G401.6 (cell line): Measurements from ENCODE around the gene ALG3.
A peak's percentile ranks its signal among the peaks of the same experiment; 100 is the strongest.
"Not testable (repeated sequence)": the region's sequence is repeated elsewhere in the genome, so short reads cannot be mapped to it uniquely, and the experiment has no call there.

Experiments used
- FAIRE-seq: peaks from 2 replicates; lab custom pipeline; 2012; peaks lifted over from hg19 to GRCh38; lab: Jason Lieb, UNC

Gene ALG3

DNA sequence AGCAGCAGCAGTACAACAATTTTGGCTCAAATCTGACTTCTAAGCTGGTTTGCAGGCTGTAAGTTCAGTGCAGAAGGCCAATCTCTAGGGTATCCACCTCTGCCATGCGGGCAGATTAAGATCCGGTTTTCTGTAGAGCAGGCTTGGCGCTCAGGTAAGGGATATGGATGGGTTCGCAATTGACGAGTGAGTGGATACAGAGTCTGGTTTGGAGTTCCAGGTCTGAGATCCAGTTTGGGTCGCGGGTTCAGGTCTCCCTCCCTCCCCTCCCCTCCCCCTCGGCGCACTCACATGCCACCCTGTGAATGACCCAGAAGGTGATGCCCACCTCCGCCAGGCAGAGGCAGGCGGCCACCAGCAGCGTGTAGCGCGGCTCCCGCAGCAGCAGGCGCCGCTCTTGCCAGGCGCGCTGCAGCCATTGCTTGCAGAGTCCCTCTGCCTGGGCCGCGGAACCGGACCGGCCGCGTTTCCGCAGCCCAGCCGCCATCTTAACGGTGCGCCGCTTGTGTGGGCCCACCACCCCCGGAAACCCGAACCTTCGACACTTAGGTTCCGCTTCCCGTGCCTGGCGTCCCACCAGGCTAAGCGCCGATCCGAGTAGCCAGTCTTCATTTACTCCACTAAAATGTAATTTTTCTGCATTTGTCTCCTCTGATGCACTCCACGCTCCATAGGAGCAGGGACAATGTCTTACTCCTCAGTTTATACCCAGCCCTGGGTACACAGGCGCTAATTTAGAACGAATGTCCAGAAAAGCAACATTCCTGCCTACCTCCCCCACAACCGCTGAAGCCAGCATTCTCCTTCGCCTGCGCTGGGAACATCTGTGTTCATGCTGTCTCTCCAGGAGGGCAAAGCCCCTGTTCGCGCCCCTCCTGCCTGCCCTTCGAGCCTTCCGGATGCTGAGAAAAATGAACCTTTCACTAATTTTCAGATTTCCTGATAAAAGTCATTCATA, at the start of gene ALG3:
ALG3 (minus strand) TSS at position 509 of the 958 bp plus-strand sequence; CDS start at position 487, 22 bp downstream.
- FAIRE-seq, result no peak

DNA sequence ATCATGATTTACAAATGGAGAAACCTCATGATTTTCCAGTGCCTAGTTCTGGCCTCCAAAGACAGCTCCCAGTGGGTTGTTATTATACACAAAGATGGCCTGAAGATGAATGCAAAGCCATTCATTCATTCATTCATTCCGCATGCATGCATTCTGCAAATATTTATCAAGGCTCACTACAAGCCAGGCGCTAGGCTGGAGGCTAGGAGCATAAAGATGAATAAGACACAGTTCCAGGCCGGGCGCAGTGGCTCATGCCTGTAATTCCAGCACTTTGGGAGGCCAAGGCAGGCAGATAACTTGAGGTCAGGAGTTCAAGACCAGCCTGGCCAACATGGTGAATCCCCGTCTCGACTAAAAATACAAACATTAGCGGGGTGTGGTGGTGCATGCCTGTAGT, 47.9 kb upstream of the ALG3 start:
- FAIRE-seq, result no peak

DNA sequence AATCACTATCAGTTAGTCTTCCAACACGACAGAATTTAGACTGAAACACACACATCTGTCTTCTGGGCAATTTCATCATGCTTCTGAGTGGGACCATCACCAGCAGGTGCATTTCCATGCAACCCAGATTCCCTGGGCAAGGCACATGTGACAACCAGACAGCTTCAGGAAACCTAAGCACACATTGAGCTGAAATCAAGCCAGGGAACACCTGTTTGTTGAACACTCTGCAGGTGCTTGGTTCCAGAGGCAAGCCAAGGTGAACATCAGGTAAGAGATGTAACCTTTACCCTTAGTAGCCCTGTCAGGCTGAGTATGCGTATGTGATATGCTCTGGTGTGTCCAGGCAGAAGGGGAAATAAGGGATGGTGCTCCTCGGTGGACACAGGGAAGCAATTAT, 47.0 kb upstream of the ALG3 start:
- no peak for FAIRE-seq

DNA sequence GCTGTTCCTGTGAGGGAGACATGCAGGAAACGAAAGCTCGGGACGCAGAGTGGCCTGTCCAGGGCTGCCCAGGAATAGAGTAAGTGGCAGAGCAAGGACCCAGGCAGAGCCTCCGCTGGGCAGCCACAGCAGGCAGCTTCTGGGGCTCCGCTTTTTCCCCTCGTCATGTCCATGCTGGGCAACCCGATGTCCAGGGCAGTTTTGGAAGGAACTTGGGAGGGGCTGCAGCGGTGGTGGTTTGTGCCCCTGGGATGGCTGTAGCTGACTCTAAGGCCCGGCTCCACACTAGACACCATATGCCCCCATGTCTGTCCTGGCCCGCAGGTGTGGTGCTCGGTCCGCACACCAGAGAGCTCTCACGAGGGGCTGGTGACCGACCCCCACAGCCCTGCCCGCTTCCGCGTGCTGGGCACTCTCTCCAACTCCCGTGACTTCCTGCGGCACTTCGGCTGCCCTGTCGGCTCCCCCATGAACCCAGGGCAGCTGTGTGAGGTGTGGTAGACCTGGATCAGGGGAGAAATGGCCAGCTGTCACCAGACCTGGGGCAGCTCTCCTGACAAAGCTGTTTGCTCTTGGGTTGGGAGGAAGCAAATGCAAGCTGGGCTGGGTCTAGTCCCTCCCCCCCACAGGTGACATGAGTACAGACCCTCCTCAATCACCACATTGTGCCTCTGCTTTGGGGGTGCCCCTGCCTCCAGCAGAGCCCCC, 43.1 kb upstream of the ALG3 start:
- no peak for FAIRE-seq

DNA sequence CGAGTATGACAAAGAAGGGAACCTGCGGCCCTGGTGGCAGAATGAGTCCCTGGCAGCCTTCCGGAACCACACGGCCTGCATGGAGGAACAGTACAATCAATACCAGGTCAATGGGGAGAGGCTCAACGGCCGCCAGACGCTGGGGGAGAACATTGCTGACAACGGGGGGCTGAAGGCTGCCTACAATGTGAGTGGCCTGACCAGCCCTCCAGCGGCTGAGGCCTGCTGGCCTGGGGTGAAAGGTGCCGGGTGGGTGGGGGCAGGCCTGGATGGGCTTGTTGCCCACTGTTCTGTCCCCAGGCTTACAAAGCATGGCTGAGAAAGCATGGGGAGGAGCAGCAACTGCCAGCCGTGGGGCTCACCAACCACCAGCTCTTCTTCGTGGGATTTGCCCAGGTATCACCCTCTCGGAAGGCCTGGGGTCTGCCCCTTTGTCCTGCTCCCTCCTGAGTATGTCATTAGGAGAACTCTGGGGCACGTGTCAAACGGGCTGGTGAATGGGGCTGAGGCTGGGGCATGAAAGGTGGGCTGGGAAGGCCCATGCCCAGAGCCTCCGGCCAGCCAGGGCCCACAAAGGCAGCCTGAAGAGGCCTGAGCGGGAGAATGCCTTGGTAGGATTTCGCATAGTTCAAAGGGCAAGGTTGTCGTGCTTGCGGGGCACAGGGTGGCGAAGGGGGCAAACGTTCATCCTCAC, 42.4 kb upstream of the ALG3 start:
- FAIRE-seq, result no peak

DNA sequence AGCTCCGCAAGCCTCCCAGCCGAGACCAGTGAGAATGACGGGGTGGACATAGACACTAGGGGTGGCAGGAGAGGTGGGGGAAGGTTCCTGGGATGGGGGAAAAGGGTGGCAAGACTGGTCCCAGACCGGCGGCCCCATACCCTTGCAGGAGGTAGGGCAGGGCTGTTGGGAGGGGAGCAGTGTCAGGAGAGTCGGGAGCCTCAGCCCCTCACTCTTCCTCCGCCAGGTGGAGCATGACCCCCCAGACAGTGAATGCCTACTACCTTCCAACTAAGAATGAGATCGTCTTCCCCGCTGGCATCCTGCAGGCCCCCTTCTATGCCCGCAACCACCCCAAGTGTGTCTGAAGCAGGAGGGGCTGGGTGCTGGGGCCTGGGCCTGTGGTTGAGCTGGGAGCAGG, 41.6 kb upstream of the ALG3 start:
- FAIRE-seq, result no peak

DNA sequence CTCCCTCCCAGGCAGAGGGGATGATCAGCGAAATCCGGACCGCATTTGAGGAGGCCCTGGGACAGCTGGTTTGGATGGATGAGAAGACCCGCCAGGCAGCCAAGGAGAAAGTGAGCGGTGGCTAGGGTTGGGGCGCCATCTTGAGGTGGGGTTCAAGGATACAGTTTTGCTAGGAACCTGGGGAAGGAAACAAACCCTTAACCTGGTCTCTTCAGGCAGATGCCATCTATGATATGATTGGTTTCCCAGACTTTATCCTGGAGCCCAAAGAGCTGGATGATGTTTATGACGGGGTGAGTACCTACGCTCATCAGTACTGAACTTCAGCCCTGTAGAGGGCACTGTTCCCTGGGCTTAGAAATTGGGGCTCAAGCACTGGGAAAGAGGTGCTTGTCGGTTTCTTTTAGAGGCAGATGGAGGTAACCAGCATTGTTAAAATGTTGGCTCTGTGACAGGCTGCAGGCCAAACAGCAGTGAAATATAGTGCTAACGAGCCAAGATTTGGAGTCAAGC, 40.7 kb upstream of the ALG3 start:
- no peak for FAIRE-seq

DNA sequence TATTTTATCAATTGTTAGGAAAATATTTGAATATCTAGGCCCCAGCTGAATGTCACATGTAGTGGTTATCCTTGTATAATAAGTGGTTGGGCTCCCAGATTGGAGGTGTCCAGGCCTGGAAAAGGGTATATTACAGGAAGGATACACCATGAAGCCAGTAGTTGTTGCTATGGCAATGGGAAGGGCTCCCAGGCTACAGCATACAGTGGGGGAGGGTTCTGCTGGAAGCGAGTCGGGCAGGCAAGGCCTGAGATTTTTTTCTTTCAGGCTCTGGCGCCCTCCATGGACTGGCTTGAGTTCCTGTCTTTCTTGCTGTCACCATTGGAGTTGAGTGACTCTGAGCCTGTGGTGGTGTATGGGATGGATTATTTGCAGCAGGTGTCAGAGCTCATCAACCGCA, 35.9 kb upstream of the ALG3 start:
- FAIRE-seq, result peak; percentile 31

DNA sequence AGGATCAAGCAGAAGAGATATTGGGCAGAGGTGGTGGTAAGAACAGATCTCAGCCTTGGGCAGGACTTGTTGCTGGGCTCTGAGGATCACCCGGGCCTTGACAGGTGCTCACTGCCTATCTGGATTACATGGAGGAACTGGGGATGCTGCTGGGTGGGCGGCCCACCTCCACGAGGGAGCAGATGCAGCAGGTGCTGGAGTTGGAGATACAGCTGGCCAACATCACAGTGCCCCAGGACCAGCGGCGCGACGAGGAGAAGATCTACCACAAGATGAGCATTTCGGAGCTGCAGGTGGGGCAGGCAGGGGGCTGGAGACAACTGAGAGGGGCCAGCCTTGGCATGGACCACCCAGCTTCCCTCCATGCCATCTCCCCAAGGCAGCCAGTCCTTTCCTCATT, 34.9 kb upstream of the ALG3 start:
- FAIRE-seq, result no peak

DNA sequence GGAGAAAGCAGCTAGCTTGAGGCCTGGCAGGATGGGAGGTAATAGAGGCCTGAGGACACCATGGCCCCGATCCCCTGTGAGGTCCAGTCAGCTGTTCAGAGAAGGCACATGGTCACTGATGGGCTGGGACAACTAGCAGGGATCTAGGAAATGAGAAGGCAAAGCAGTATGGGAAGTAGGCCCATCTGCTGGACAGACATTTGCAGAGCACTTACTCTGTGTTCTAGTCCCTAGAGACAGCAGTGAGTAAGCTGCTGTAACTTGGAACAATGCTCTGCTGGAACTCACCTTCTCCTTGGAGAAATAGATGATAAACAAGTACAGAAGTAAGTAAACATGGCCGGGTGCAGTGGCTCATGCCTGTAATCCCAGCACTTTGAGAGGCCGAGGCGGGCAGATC, 34.2 kb upstream of the ALG3 start:
- no peak for FAIRE-seq

DNA sequence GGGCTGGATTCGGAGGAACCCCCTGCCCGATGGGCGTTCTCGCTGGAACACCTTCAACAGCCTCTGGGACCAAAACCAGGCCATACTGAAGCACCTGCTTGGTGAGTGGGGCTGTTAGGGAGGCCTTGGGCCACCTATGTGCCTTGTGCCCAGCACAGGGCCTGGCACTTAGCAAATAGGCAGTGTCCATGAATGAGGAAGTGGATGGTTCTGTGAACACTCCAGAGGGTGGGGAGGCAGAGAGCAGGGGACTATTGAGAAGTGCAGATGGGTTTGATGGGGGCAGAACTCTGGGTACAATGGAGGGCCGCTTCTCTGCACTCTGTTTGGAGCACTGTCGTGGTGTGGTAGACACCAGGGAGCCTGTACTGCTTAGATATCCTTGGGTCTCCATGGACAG, 28.6 kb upstream of the ALG3 start:
- FAIRE-seq, result no peak

DNA sequence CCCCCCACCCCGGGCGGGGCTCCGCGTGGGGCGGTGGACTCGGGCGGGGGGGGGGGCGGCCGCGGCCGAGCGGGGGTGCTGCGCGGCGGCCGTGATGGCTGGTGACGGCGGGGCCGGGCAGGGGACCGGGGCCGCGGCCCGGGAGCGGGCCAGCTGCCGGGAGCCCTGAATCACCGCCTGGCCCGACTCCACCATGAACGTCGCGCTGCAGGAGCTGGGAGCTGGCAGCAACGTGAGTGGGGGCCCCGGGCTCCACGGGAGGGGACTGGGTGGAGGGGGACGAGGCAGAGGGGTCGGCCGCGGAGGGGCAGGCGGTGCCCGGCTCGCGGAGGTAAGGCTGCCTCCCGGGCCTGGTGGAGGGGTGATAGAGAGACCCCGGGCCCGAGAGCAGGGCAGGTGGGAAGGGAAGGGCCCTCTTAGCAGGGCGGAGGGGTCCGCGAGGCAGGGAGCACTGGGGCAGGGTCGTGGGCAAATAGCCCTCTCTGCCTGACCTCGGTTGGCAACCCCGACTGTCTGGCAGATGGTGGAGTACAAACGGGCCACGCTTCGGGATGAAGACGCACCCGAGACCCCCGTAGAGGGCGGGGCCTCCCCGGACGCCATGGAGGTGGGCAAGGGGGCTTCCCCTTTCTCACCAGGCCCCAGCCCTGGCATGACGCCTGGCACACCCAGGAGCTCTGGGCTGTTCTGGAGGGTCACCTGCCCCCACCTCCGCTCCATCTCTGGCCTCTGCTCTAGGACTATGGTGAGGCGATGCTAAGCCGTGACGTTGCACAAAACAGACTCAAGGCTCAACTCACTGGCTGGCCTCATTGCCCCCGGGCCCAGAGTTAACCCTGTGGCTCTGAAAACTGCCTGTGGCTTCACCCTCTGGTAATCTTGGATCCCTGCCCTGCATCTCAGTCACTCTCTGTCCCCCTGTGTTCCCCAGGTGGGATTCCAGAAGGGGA, 27.5 kb upstream of the ALG3 start, which contains the start of gene ECE2:
ECE2 (plus strand) TSS at position 62 of the 950 bp plus-strand sequence; CDS start at position 194, 132 bp downstream.
- FAIRE-seq, result no peak

DNA sequence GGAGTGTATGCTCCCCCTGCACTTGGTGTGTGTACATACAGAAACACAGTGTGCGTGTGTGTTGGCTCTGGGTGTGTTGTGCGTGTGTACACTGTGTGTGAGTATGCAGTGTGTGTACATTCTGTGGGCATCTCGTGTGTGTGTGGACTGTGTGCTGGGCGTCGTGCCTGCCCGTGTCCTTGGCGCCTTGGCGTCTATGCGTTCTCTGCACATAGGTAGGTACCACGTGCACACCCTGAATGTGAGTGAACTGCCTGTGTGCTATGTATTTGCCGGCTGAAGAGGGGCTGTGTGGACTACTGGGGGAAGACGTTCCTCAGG, 26.6 kb upstream of the ALG3 start:
- no peak for FAIRE-seq

DNA sequence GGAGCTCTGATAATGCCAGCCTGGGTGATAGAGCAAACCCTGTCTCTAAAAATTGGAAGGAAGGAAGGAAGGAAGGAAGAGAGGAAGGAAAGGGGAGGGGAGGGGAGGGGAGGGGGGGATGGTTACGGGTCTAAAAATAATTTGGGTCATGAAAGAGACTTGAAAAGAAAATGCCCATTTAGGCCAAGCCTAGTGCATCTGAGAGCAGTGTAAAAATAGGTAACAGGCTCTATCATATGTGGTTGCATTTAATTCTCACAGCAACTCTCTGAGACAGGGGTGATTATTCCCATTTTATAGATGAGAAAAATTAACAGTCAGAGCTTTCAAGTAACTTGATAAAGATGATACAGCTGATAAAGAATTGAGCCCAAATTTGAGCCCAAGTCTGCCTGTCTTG, 23.5 kb upstream of the ALG3 start:
- FAIRE-seq, result no peak

DNA sequence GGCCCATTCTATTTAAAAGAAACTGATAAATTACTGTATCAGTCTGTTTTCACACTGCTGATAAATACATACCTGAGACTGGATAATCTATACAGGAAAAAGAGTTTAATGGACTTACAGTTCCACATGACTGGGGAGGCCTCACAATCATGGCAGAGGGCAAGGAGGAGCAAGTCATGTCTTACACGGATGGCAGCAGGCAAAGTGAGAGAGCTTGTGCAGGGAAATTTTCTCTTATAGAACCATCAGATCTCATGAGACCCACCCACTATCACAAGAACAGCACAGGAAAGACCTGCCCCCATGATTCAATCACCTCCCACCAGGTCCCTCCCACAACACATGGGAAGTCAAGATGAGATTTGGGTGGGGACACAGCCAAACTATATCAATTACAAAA, 18.5 kb upstream of the ALG3 start:
- FAIRE-seq, result not testable (repeated sequence)

DNA sequence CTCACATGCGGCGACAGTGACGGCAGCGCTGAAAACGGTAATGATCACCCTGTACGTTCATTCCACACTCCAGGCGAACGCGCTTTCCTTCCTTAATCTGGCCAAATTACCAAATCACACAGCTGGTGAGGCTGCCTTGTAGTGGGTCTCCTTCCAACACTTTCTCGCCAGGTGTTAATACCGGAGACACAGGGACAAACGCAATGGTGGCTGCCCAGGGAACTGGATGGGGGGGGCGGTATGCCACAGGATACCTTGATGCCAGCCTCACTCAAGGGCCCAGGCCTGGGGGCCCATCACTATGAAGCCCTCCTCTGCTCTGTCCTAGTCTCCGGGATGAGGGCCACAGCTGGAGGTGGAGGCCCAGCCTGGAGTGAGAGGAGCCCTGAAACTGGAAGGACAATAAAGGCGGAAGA, 14.0 kb upstream of the ALG3 start:
- FAIRE-seq, result no peak

DNA sequence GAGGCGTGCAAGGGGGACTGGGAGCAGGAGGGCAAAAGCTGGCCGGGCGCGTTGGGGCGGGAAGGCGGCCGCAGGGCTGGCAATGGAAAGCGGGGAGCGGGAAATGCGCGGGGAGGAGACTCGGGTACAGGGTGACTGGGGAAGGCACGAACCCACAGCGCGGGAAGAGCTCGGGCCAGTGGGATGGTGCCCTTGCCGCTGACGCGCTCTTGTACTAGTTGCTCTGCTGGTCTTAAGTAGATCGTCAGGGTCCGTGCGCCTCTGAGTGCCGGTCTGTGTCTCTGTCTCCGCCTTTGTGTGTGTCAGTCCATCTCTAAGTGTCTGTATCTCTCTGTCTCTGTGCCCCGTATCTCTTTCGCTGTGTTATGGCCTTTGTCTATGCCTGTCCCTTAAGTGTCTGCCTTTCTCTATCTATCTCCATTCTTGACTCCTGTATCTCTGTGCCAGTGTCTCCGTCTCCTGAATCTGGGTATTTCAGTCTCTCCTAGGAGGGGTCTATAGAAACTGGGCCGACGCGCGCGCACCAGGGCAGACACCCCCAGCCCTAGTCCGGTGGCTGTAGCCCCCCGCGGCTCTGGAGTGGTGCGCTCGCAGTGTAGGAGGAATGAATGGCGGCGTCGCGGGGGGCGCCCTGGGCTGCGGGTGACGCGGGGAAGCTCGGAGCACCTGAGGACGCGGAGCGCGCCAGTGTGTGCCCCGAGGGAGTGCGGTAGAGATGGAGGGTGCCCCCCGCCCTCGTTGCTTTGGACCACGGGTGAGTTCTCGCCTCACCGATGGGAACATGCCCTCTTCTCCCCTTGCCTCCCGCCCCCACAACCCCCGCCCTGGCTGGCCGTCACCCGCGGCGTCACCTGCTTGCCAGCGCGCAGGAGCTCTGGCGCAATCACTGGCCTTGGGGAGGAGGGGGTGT, 13.3 kb upstream of the ALG3 start:
- no peak for FAIRE-seq

DNA sequence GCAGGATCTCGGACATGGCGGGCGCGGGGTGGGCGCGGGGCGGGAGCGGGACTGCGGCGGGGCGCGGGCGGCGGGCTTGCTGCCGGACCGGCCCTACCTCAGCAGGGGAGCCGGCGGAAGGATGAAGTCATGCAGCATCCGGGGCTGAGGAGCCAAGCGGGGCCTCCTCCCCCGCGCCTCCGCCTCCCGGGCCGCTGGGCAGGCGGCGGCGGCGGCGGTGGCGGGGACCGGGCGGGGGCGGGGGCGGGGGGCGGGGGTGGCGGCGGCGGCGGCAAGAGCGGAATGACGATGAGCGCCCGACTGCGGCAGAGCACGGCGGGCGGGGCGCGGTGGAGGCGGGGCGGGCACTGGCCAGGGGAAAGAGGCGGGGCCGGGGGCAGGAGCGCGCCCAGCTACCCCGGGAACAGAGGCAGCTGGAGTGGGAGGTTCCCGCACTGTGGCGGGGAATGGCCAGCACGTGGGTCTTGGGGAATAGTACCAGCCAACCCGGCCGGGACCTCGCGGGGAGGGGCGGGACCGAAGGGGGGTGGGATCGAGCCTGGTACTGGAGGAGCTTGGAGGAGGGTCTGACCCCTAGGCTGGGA, 12.6 kb upstream of the ALG3 start, which contains the start of gene CAMK2N2:
CAMK2N2 (minus strand) TSS at position 284 of the 584 bp plus-strand sequence; CDS start at position 16, 268 bp downstream.
- no peak for FAIRE-seq

DNA sequence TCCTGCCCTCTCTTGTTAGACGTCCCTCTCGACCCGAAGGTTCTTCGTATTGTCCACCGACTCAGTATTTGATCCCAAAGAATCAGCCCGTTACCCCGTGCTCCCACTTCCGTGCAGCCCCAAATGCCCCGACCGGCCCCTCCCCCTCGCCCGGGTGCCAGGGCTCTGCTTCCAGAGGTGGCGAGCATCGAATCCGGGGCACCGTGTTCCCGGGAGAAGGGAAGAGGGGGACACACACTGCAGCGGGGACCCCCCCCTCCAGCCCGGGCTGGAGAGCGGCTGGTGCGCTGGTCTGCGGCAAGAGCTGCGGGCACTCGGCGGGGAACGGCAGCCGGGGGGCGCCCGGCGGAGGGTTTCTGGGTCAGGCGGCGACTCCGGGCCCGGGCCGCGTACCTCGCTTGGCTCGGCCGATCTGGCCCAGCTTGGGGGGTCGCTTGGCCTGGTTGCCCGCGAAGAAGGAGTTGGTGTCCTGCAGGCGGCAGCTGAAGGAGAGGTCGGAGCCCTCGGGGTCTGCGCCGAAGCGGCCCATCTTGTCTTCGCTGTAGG, 12.0 kb upstream of the ALG3 start:
- FAIRE-seq, result no peak
